Mammary epithelial cell (primary cell): ENCODE data around the gene P2RX3.

Source experiments
- CTCF ChIP-seq, 2 donors: IDR thresholded peaks in 1 of 2; conservative IDR thresholded peaks in 1 of 2; 2 replicates each; pipeline ENCODE4 v1.5.1; 2011 to 2012; ENCODE audit warnings: inconsistent platforms in 2 of 2, low read length in 2 of 2, mild to moderate bottlenecking in 2 of 2, control low read depth in 1 of 2, low read depth in 1 of 2; ENCODE audit not compliant: insufficient read depth in 1 of 2; ENCODE audit errors: extremely low read depth in 1 of 2
- EZH2 ChIP-seq: IDR thresholded peaks from 2 replicates; pipeline ENCODE4 v1.6.1; 2012; ENCODE audit warnings: low read length, inconsistent platforms, borderline replicate concordance

GRCh38 chr11:57315491-57315890 lies 22.7 kb upstream of the P2RX3 start:
- TF ChIP-seq CTCF (conservative IDR thresholded peaks at IDR 0.05 in 1 of 2, IDR thresholded peaks at IDR 0.05 in 1 of 2; ENCODE audit: extremely low read depth in 1 of 2, insufficient read depth in 1 of 2, low read depth in 1 of 2, low read length in 2 of 2) (no peak), EZH2 (no peak)
